ENCODE results near the gene EFCAB9. TPM values are rescaled to one million over a fixed set of nuclear protein-coding genes. Genes with fewer than 3 reads are reported as not detected.

EFCAB9 gene
- polyA plus RNA-seq, 2 of the 4 experiments (the other 2 are of a cell fraction): not detected

DNA sequence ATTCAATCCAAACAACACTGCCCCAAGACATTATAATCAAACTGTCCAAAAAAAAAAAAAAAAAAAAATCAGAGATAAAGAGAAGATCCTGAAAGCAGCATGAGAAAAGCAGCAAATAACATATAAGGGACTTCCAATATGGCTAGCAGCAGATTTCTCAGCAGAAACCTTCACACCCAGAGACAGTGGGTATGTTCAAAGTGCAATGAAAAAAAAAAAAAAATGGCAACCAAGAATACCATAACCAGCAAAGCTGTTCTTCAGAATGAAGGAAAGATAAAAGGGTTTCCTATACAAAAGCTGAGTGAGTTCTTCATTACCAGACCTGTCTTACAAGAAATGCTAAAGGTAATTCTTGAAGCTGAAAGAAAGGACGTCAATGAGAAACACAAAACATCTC is 57.4 kb downstream of the EFCAB9 start:
- WGBS (ENCODE audit: missing lambda C conversion rate): 90% methylated on average over 1 of the region's 1 CpG

DNA sequence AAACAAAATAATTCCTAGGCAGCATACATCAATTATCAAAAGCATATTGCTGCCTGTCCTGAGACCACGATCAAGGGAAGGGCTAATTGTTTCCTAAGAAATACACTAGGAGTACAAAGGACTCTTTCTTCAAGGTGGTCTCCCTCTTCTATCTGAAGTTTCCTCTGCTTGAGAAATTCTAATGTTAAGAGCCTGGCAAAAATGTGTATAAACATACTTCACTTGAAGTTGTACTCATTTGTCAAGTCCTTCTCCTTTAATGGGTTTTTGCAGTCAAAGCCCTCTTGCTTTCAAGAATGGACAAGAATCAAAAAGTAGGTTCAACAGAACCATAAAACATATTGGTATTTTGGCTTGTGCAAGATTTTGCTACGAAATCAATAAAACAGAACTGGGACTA is 58.5 kb downstream of the EFCAB9 start:
- no peaks in the 10 kb centered on the region for H3K4me1 ChIP-seq
- CTCF ChIA-PET: interaction anchor here (1.0 to 1.5 kb wide), 2 partner anchors 41 to 64 kb away, joined by 3 to 5 read pairs; partner anchors contain the start of gene STK10
- no peaks in the 10 kb centered on the region; the same call in 2 of the 3 replicates for H3K9me3 ChIP-seq
- H3K4me2 ChIP-seq: no peak overlapping the region
- ATAC-seq: no peak
- no peak overlapping the region for H3K4me3 ChIP-seq
- TF ChIP-seq TP53 (CRISPR knock-in tag; IDR thresholded peaks at IDR 0.05) (no peak), CBX2 (IDR thresholded peaks at IDR 0.05; ENCODE audit: borderline replicate concordance, low read depth) (no peak)
- POLR2A ChIA-PET: interaction anchor here (0.7 kb wide), 1 partner anchor 25 kb away, joined by 4 read pairs; no protein-coding TSS in a partner anchor
- no peak for DNase-seq (ENCODE audit: low read depth in 1 of 2, low spot score in 1 of 2)
- no peak overlapping the region for H3K27ac ChIP-seq
- 82% methylated on average over 2 of the region's 2 CpGs for WGBS (ENCODE audit: missing lambda C conversion rate)
- no peak for FAIRE-seq

More for the DNA sequence above, 57.4 kb downstream of the EFCAB9 start:
- no peak for ATAC-seq
- ChIA-PET CTCF (interaction anchor here (0.6 kb wide), 2 partner anchors 230 to 664 kb away, joined by 3 to 4 read pairs; no protein-coding TSS in a partner anchor), POLR2A (no interaction called here)
- no peak for FAIRE-seq
- no peak overlapping the region for H3K4me3 ChIP-seq
- H3K27ac ChIP-seq: no peak overlapping the region
- H3K4me1 ChIP-seq: no peaks in the 10 kb centered on the region
- DNase-seq (ENCODE audit: low read depth in 1 of 2, low spot score in 1 of 2): no peak
- no peak for TF ChIP-seq NR3C1 (IDR thresholded peaks at IDR 0.05)
- TF ChIP-seq GATA3 (IDR thresholded peaks at IDR 0.05; ENCODE audit: borderline replicate concordance): no peak
- TF ChIP-seq RFX5 (IDR thresholded peaks at IDR 0.05): no peak
- no peak overlapping the region for H3K4me2 ChIP-seq
- H3K9me3 ChIP-seq: no peaks in the 10 kb centered on the region

Small RNAs within 50 kb of the gene (small RNA-seq; reads per million reads assigned to genes)
- gene RF00191: 0 reads per million in 6 experiments

Other genes with a start within 250 kb of the EFCAB9 start
- gene FBXW11, start 187.5 kb upstream of the EFCAB9 start, polyA plus RNA-seq (2011; rRNA removed): 80.2 and 87.4 TPM in 2 replicates
- gene FBXW11, start 187.5 kb upstream of the EFCAB9 start, polyA plus RNA-seq (2017; fragmentation: RNase III; extraction: RNeasy Plus Mini Kit Qiagen cat#74134 plus additional on column Dnase treatment): 37.8 to 40.3 TPM (median 39.3 TPM) in 3 replicates
- 4.3 and 5.3 TPM in 2 replicates for gene STK10, start 5.9 kb upstream of the EFCAB9 start, polyA plus RNA-seq (2011; rRNA removed)
- 12.0 to 13.4 TPM (median 13.1 TPM) in 3 replicates for gene STK10, start 5.9 kb upstream of the EFCAB9 start, polyA plus RNA-seq (2017; fragmentation: RNase III; extraction: RNeasy Plus Mini Kit Qiagen cat#74134 plus additional on column Dnase treatment)
- 20.9 and 22.8 TPM in 2 replicates for gene UBTD2, start 89.6 kb downstream of the EFCAB9 start, polyA plus RNA-seq (2011; rRNA removed)
- gene UBTD2, start 89.6 kb downstream of the EFCAB9 start, polyA plus RNA-seq (2017; fragmentation: RNase III; extraction: RNeasy Plus Mini Kit Qiagen cat#74134 plus additional on column Dnase treatment): 15.0 to 18.0 TPM (median 16.4 TPM) in 3 replicates